ENCODE data around the gene TAF9.

- TF ChIP-seq ZNF704 (CRISPR knock-in tag; IDR thresholded peaks at IDR 0.05; ENCODE audit: borderline replicate concordance) (no peak), EP300 (IDR thresholded peaks at IDR 0.05; ENCODE audit: low read depth in 2 of 2, low read length in 2 of 2) (no peak), EP300 (CRISPR knock-in tag; IDR thresholded peaks at IDR 0.05; ENCODE audit: borderline replicate concordance) (no peak), USF2 (IDR thresholded peaks at IDR 0.05; ENCODE audit: low read depth, low read length) (no peak), USF2 (CRISPR knock-in tag; IDR thresholded peaks at IDR 0.05; ENCODE audit: borderline replicate concordance) (no peak), TRIM22 (IDR thresholded peaks at IDR 0.05) (no peak), HOXA7 (CRISPR knock-in tag; IDR thresholded peaks at IDR 0.05) (no peak), SP4 (CRISPR knock-in tag; IDR thresholded peaks at IDR 0.05) (no peak), ZMYM3 (CRISPR knock-in tag; IDR thresholded peaks at IDR 0.05) (no peak), MYC (CRISPR knock-in tag; IDR thresholded peaks at IDR 0.05; ENCODE audit: borderline replicate concordance) (no peak), ERF (CRISPR knock-in tag; IDR thresholded peaks at IDR 0.05) (no peak), SIX4 (CRISPR knock-in tag; IDR thresholded peaks at IDR 0.05) (no peak), STAT6 (CRISPR knock-in tag; IDR thresholded peaks at IDR 0.05; ENCODE audit: borderline replicate concordance) (no peak), POLR2AphosphoS5 (IDR thresholded peaks at IDR 0.05; ENCODE audit: low read depth, low read length) (no peak)
Measured at GRCh38 chr5:69343083-69343482, 26.2 kb downstream of the TAF9 start.
